HepG2 (cell line): Measurements from ENCODE around the gene CBFA2T2. TPM values are rescaled to one million over a fixed set of nuclear protein-coding genes. Genes with fewer than 3 reads are reported as not detected.
"Not testable (repeated sequence)": the region's sequence is repeated elsewhere in the genome, so short reads cannot be mapped to it uniquely, and the experiment has no call there.

Source experiments
- ATAC-seq: fragments of 200-7000 bp; cut with Tn5 transposase; 3 replicates; pipeline ENCODE4 v1.9.1; 2020; ENCODE audit warnings: mild to moderate bottlenecking, moderate library complexity
- BruUV-seq: library from RNA; stranded (reverse); fragments of 400-500 nt; replicated peaks from 2 replicates; lab custom pipeline; 2021; lab: Mats Ljungman, UMichigan
- CTCF ChIA-PET: fragments of 300-600 bp; formaldehyde crosslinking; extraction: SDS; loops from one replicate; lab custom pipeline; 2021; ENCODE audit warnings: low total read pairs, inconsistent platforms, low intra/inter-chr PET ratio; lab: Yijun Ruan, JAX
- POLR2A ChIA-PET: fragments of 350-600 bp; sonication (Branson Sonifier 250); formaldehyde crosslinking; loops from one replicate; lab custom pipeline; 2020; ENCODE audit warnings: antibody characterized with exemption, inconsistent platforms; lab: Yijun Ruan, JAX
- DNase-seq: peaks from one replicate; pipeline ENCODE4 v3.0.0-alpha.2; 2015; ENCODE audit warnings: low spot score
- FAIRE-seq: peaks from 3 replicates; lab custom pipeline; 2011; peaks lifted over from hg19 to GRCh38; lab: Jason Lieb, UNC
- H2AFZ ChIP-seq: one replicate; pipeline ENCODE4 v1.6.1; 2011; ENCODE audit warnings: low read length, inconsistent platforms
- H3K27ac ChIP-seq: fragments of 300-600 bp; 3 replicates; pipeline ENCODE4 v1.8.0; 2011; ENCODE audit warnings: mixed run types, mild to moderate bottlenecking, mixed read lengths, low read length, inconsistent platforms; ENCODE audit not compliant: insufficient read depth; ENCODE audit errors: extremely low read length
- H3K27me3 ChIP-seq, 2 experiments: fragments of 200-600 bp in 1 of 2; 2 replicates in 1 of 2; 3 replicates in 1 of 2; pipeline versions ENCODE4 v1.6.0 to v1.8.0; 2011; ENCODE audit warnings: low read length in 2 of 2, mild to moderate bottlenecking in 2 of 2, moderate library complexity in 2 of 2, inconsistent platforms in 1 of 2; ENCODE audit not compliant: insufficient read depth in 2 of 2, control insufficient read depth in 1 of 2
- H3K36me3 ChIP-seq, 2 experiments: fragments of 200-600 bp in 1 of 2; replicated peaks in 1 of 2; 2 replicates in 1 of 2; 3 replicates in 1 of 2; pipeline versions ENCODE4 v1.5.1 to v1.8.0; 2011; ENCODE audit warnings: low read length in 2 of 2, inconsistent platforms in 1 of 2; ENCODE audit not compliant: insufficient read depth in 2 of 2, control insufficient read depth in 1 of 2
- H3K4me1 ChIP-seq: 2 replicates; pipeline ENCODE4 v1.5.1; 2012; ENCODE audit warnings: low read length, inconsistent platforms; ENCODE audit not compliant: insufficient read depth
- H3K4me2 ChIP-seq: 2 replicates; pipeline ENCODE4 v1.6.0; 2011; ENCODE audit warnings: low read depth, low read length, inconsistent platforms
- H3K4me3 ChIP-seq, 3 experiments: fragments of 200-600 bp in 1 of 3; sonication (generic), shearing (Covaris generic) in 1 of 3; replicated peaks in 1 of 3; 2 replicates each; pipeline ENCODE4 v1.5.1; 2011 to 2016; ENCODE audit warnings: low read length in 3 of 3, inconsistent platforms in 2 of 3, low read depth in 2 of 3, mild to moderate bottlenecking in 2 of 3, control low read depth in 1 of 3, mixed read lengths in 1 of 3; ENCODE audit not compliant: insufficient read depth in 1 of 3
- H3K79me2 ChIP-seq: one replicate; pipeline ENCODE4 v1.6.1; 2011; ENCODE audit warnings: low read length, inconsistent platforms; ENCODE audit not compliant: insufficient read depth
- H3K9ac ChIP-seq: 2 replicates; pipeline ENCODE4 v1.6.0; 2011; ENCODE audit warnings: mild to moderate bottlenecking, low read depth, low read length, inconsistent platforms; ENCODE audit not compliant: insufficient read depth
- H3K9me3 ChIP-seq: 2 replicates; pipeline ENCODE4 v1.5.1; 2012; ENCODE audit warnings: mild to moderate bottlenecking, low read length
- H4K20me1 ChIP-seq: 2 replicates; pipeline ENCODE4 v1.6.0; 2011; ENCODE audit warnings: inconsistent platforms, mild to moderate bottlenecking, low read length, moderate library complexity; ENCODE audit not compliant: insufficient read depth
- FOXK1 ChIP-seq: sonication (generic); formaldehyde crosslinking; IDR thresholded peaks from 2 replicates; pipeline ENCODE4 v1.4.0; 2020; ENCODE audit warnings: low read depth, missing genetic modification reagents, borderline replicate concordance
- MEF2D ChIP-seq: sonication (generic); formaldehyde crosslinking; IDR thresholded peaks from 2 replicates; pipeline ENCODE4 v1.5.1; 2020; ENCODE audit warnings: mild to moderate bottlenecking, missing genetic modification reagents
- MEIS1 ChIP-seq: sonication (generic); formaldehyde crosslinking; IDR thresholded peaks from 2 replicates; pipeline ENCODE4 v1.9.0; 2021; ENCODE audit warnings: mild to moderate bottlenecking, missing genetic modification reagents, moderate library complexity, borderline replicate concordance
- MTERF4 ChIP-seq: sonication (generic); formaldehyde crosslinking; IDR thresholded peaks from 2 replicates; pipeline ENCODE4 v1.8.0; 2023; ENCODE audit warnings: mild to moderate bottlenecking, missing genetic modification reagents
- NR2F1 ChIP-seq, 2 experiments: fragments of 450-650 bp in 1 of 2; formaldehyde crosslinking in 1 of 2; IDR thresholded peaks; 2 replicates each; pipeline versions ENCODE4 v1.5.0 to v1.6.1; 2016 to 2020; ENCODE audit warnings: mild to moderate bottlenecking in 1 of 2, missing compliant biosample characterization in 1 of 2, missing genetic modification reagents in 1 of 2, moderate library complexity in 1 of 2
- PHF8 ChIP-seq: sonication (generic); formaldehyde crosslinking; IDR thresholded peaks from 2 replicates; pipeline ENCODE4 v1.5.0; 2020; ENCODE audit warnings: missing genetic modification reagents
- RARA ChIP-seq: IDR thresholded peaks from 2 replicates; pipeline ENCODE4 v1.6.1; 2016; ENCODE audit warnings: missing genetic modification reagents, missing compliant biosample characterization
- SMARCC2 ChIP-seq: fragments of 450-650 bp; IDR thresholded peaks from 2 replicates; pipeline ENCODE4 v1.6.1; 2017; ENCODE audit warnings: antibody characterized with exemption, mild to moderate bottlenecking
- SOX5 ChIP-seq: IDR thresholded peaks from 2 replicates; pipeline ENCODE4 v1.6.1; 2016; ENCODE audit warnings: borderline replicate concordance
- ZBTB26 ChIP-seq: IDR thresholded peaks from 2 replicates; pipeline ENCODE4 v1.6.1; 2016; ENCODE audit warnings: missing compliant biosample characterization, missing genetic modification reagents, borderline replicate concordance
- ZKSCAN8 ChIP-seq: IDR thresholded peaks from 2 replicates; pipeline ENCODE4 v1.6.1; 2016; ENCODE audit warnings: borderline replicate concordance, missing genetic modification reagents, missing compliant biosample characterization
- ZMYM3 ChIP-seq: sonication (generic); formaldehyde crosslinking; IDR thresholded peaks from 2 replicates; pipeline ENCODE4 v1.5.1; 2020; ENCODE audit warnings: mild to moderate bottlenecking, missing genetic modification reagents
- ZNF143 ChIP-seq: sonication (generic); formaldehyde crosslinking; IDR thresholded peaks from 2 replicates; pipeline ENCODE4 v1.4.0; 2020; ENCODE audit warnings: missing genetic modification reagents
- ZNF576 ChIP-seq: sonication (generic); formaldehyde crosslinking; IDR thresholded peaks from 2 replicates; pipeline ENCODE4 v1.4.0; 2020; ENCODE audit warnings: mild to moderate bottlenecking, missing genetic modification reagents
- ZNF639 ChIP-seq: conservative IDR thresholded peaks from 2 replicates; pipeline ENCODE4 v1.6.1; 2018; ENCODE audit warnings: missing genetic modification reagents
- WGBS: methylation state at CpG from one replicate; pipeline ENCODE4 v1.1.6; 2017; ENCODE audit warnings: low lambda C conversion rate; 5-methylcytosine and 5-hydroxymethylcytosine counted together
- in situ Hi-C: cut with HindIII; loops from 2 replicates; pipeline ENCODE4 v1.10.0; 2017; ENCODE audit warnings: low pct_unique_long_range_greater_than_20kb; ENCODE audit not compliant: extremely low pct_ligation_motif_present
- intact Hi-C: fragments of 100-400 bp; cut with micrococcal nuclease; formaldehyde crosslinking; loops from one replicate; pipeline ENCODE4 v1.10.0; 2022; ENCODE audit not compliant: unreplicated experiment
- polyA plus RNA-seq, 8 experiments: library from polyadenylated mRNA; depleted of rRNA in 3 of 8; stranded (reverse) in 7 of 8; unstranded in 1 of 8; fragments of >200 nt; fragmentation: Illumina TruSeq in 4 of 8; extraction: Trizol in 4 of 8; gene quantifications; 2 replicates each; pipeline versions ENCODE4 v1.2.1 to v1.2.3, GENCODE V29; 2011 to 2016; ENCODE audit warnings: low read depth in 4 of 8, missing spikeins in 1 of 8, mixed read lengths in 1 of 8; ENCODE audit not compliant: insufficient read depth in 1 of 8
- total RNA-seq, 5 experiments: library from RNA; depleted of rRNA; stranded (reverse); fragments of >200 nt; fragmentation: Illumina TruSeq; extraction: Trizol; gene quantifications; 2 replicates each; pipeline ENCODE4 v1.2.3, GENCODE V29; 2016; ENCODE audit warnings: low read depth in 1 of 5
- TF ChIP-seq, protein P1 (sequence below): sonication (generic); formaldehyde crosslinking; conservative IDR thresholded peaks from 2 replicates; pipeline ENCODE4 v1.8.0; 2022; ENCODE audit warnings: low read depth, missing genetic modification reagents

Gene CBFA2T2
- total and polyA plus RNA-seq, 2 of the 13 experiments (the other 11 are each of a cell fraction or from before 2014, with no cell fraction given) = 6.3 to 21.2 TPM

GRCh38 chr20:33450867-33451266 is 39.0 kb upstream of the CBFA2T2 start (continued):
- TF ChIP-seq, protein P1, sequence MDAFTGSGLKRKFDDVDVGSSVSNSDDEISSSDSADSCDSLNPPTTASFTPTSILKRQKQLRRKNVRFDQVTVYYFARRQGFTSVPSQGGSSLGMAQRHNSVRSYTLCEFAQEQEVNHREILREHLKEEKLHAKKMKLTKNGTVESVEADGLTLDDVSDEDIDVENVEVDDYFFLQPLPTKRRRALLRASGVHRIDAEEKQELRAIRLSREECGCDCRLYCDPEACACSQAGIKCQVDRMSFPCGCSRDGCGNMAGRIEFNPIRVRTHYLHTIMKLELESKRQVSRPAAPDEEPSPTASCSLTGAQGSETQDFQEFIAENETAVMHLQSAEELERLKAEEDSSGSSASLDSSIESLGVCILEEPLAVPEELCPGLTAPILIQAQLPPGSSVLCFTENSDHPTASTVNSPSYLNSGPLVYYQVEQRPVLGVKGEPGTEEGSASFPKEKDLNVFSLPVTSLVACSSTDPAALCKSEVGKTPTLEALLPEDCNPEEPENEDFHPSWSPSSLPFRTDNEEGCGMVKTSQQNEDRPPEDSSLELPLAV = no peak
- TF ChIP-seq MEIS1 (CRISPR knock-in tag) = no peak
- TF ChIP-seq RARA (CRISPR knock-in tag) = 0 out of 2 replicates have a peak, but pooled peaks have one; percentile 32
- no peak for TF ChIP-seq SOX5 (CRISPR knock-in tag)
- 0 out of 2 replicates have a peak, but pooled peaks have one; percentile 25 for TF ChIP-seq PHF8 (CRISPR knock-in tag)
- TF ChIP-seq FOXK1 (CRISPR knock-in tag) = no peak
- no peak for TF ChIP-seq SMARCC2

GRCh38 chr20:33456916-33457642 is 32.8 kb upstream of the CBFA2T2 start:
- H2AFZ ChIP-seq, BruUV-seq, H4K20me1 ChIP-seq, in situ Hi-C loops, H3K79me2 ChIP-seq, H3K27ac ChIP-seq, H3K9me3 ChIP-seq, H3K4me2 ChIP-seq, H3K4me3 ChIP-seq, H3K9ac ChIP-seq, H3K27me3 ChIP-seq, H3K36me3 ChIP-seq: not testable (repeated sequence)
- ATAC-seq (peak; percentile 93), FAIRE-seq (peak; percentile 92), DNase-seq (peak; percentile 70)
- H3K4me1 ChIP-seq = peaks cover 11% of the 10 kb centered on the region; the same call in 1 of the 2 replicates
- POLR2A ChIA-PET = interaction anchor here (1.0 kb wide), 1 partner anchor 14 kb away, joined by 3 read pairs; the partner anchor contains the start of gene SNTA1
- intact Hi-C loops = loop anchor here (2.0 kb wide), 1 partner anchor 196 kb away; no protein-coding TSS in a partner anchor
- CTCF ChIA-PET = interaction anchor here (2.4 to 3.8 kb wide), 2 partner anchors 195 to 211 kb away, joined by 14 to 53 read pairs; no protein-coding TSS in a partner anchor
- 14% methylated on average over 5 of the region's 6 CpGs for WGBS
- TF ChIP-seq NR2F1 (CRISPR knock-in tag; IDR thresholded peaks at IDR 0.05) = peak in 1 of 2 experiments; percentile 60; a peak in 2 of 4 replicates
- peak; percentile 34; the same call in 1 of the 2 replicates for TF ChIP-seq ZNF143 (CRISPR knock-in tag)
- 0 out of 2 replicates have a peak, but pooled peaks have one; percentile 19 for TF ChIP-seq ZMYM3 (CRISPR knock-in tag)
- TF ChIP-seq ZKSCAN8 (CRISPR knock-in tag) = peak; percentile 63; the same call in 1 of the 2 replicates
- peak; percentile 60; the same call in 1 of the 2 replicates for TF ChIP-seq ZNF576 (CRISPR knock-in tag)
- peak; percentile 37; the same call in 1 of the 2 replicates for TF ChIP-seq MEF2D (CRISPR knock-in tag)
- peak; percentile 65; the same call in 1 of the 2 replicates for TF ChIP-seq ZBTB26 (CRISPR knock-in tag)
- TF ChIP-seq MTERF4 (CRISPR knock-in tag) = 0 out of 2 replicates have a peak, but pooled peaks have one; percentile 16
- TF ChIP-seq ZNF639 = 0 out of 2 replicates have a peak, but pooled peaks have one; percentile 36
